ENCODE results near the gene TMEM220.

- no peak for TF ChIP-seq CTCF (IDR thresholded peaks at IDR 0.05; ENCODE audit: low read depth, low read length)
- TF ChIP-seq EZH2phosphoT487 (IDR thresholded peaks at IDR 0.05; ENCODE audit: low read depth) = no peak
These were observed 48.1 kb upstream of the TMEM220 start for GRCh38 chr17:10777890-10778289.
